DOHH2 (cell line): ENCODE data around the gene PRRT2.

Source experiments
- H3F3A ChIP-seq: fragments of 200-600 bp; sonication (generic), shearing (Covaris generic); 2 replicates; pipeline ENCODE4 v1.6.0; 2016; ENCODE audit warnings: antibody characterized with exemption, mild to moderate bottlenecking; ENCODE audit not compliant: control insufficient read depth, insufficient read depth
- H3K27ac ChIP-seq: fragments of 200-600 bp; sonication (generic); 2 replicates; pipeline ENCODE4 v1.5.1; 2014; ENCODE audit warnings: low read depth, mild to moderate bottlenecking, low read length, moderate library complexity
- H3K27me3 ChIP-seq: fragments of 200-600 bp; sonication (generic); 2 replicates; pipeline ENCODE4 v1.6.1; 2014; ENCODE audit warnings: mild to moderate bottlenecking, low read length, mixed read lengths; ENCODE audit not compliant: control insufficient read depth
- H3K36me3 ChIP-seq: fragments of 200-600 bp; sonication (generic); 2 replicates; pipeline ENCODE4 v1.6.1; 2014; ENCODE audit warnings: mild to moderate bottlenecking, low read length, moderate library complexity, mixed read lengths; ENCODE audit not compliant: control insufficient read depth
- H3K4me1 ChIP-seq: fragments of 200-600 bp; sonication (generic); 2 replicates; pipeline ENCODE4 v1.6.1; 2014; ENCODE audit warnings: mild to moderate bottlenecking, low read length, mixed read lengths; ENCODE audit not compliant: control insufficient read depth
- H3K4me2 ChIP-seq: fragments of 200-600 bp; sonication (generic); 2 replicates; pipeline ENCODE4 v1.6.0; 2014; ENCODE audit warnings: mild to moderate bottlenecking, low read length, moderate library complexity
- H3K4me3 ChIP-seq: fragments of 200-600 bp; sonication (generic); 2 replicates; pipeline ENCODE4 v1.5.1; 2014; ENCODE audit warnings: mild to moderate bottlenecking, low read length, mixed read lengths
- H3K79me2 ChIP-seq: fragments of 200-600 bp; sonication (generic); 2 replicates; pipeline ENCODE4 v1.6.1; 2014; ENCODE audit warnings: mild to moderate bottlenecking, low read length, mixed read lengths; ENCODE audit not compliant: control insufficient read depth
- H3K9me2 ChIP-seq: fragments of 200-600 bp; sonication (generic); replicated peaks from 2 replicates; pipeline ENCODE4 v1.6.1; 2014; ENCODE audit warnings: mild to moderate bottlenecking, low read length, mixed read lengths; ENCODE audit not compliant: control insufficient read depth
- H3K9me3 ChIP-seq: fragments of 200-600 bp; sonication (generic); 2 replicates; pipeline ENCODE4 v1.6.1; 2014; ENCODE audit warnings: antibody characterized with exemption, low read length, mixed read lengths; ENCODE audit not compliant: control insufficient read depth, insufficient read depth
- H4K20me1 ChIP-seq: fragments of 200-600 bp; sonication (generic); 2 replicates; pipeline ENCODE4 v1.6.0; 2014; ENCODE audit warnings: low read depth, mild to moderate bottlenecking, antibody characterized with exemption, low read length, moderate library complexity; ENCODE audit not compliant: control insufficient read depth, insufficient read depth
- CTCF ChIP-seq: fragments of 200-600 bp; sonication (generic); IDR thresholded peaks from one replicate; pipeline ENCODE4 v1.5.1; 2014; ENCODE audit warnings: antibody characterized with exemption, mild to moderate bottlenecking, low read depth, low read length; ENCODE audit not compliant: poor library complexity, severe bottlenecking
- EZH2phosphoT487 ChIP-seq: fragments of 200-600 bp; sonication (generic); IDR thresholded peaks from 2 replicates; pipeline ENCODE4 v1.6.1; 2017; ENCODE audit warnings: borderline replicate concordance, mild to moderate bottlenecking, antibody characterized with exemption, low read length, moderate library complexity, mixed read lengths

PRRT2 gene

DNA sequence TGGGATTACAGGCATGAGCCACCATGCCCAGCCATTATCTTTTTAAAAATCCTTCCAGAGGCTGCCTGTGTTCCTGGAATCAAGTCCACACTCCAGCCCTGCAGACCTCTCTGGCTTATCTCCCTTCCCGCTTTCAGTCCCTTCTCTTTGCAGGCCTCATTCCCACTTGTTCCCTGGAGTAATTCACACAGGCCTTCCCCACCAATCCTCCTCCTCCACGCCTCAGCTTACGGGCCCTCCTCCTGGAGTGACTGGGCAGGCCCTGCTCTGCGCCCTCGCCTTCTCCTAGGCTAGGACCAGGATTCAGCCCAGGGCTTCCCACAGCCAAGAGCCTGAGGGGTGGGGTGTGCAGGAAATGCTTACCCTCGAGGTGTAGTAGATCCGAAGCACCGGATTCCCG, 48.2 kb downstream of the PRRT2 start:
- H3K9me3 ChIP-seq: no peaks in the 10 kb centered on the region
- peaks cover 21% of the 10 kb centered on the region for H3K79me2 ChIP-seq
- H3K4me1 ChIP-seq: peaks cover 9% of the 10 kb centered on the region
- H3K9me2 ChIP-seq: no peaks in the 10 kb centered on the region
- no peak overlapping the region for H3K27ac ChIP-seq
- no peak for TF ChIP-seq CTCF
- no peaks in the 10 kb centered on the region for H3K27me3 ChIP-seq
- H3K36me3 ChIP-seq: peaks cover 23% of the 10 kb centered on the region
- no peak overlapping the region for H3K4me2 ChIP-seq
- no peaks in the 10 kb centered on the region for H4K20me1 ChIP-seq
- H3F3A ChIP-seq: no peaks in the 10 kb centered on the region
- no peak overlapping the region for H3K4me3 ChIP-seq

DNA sequence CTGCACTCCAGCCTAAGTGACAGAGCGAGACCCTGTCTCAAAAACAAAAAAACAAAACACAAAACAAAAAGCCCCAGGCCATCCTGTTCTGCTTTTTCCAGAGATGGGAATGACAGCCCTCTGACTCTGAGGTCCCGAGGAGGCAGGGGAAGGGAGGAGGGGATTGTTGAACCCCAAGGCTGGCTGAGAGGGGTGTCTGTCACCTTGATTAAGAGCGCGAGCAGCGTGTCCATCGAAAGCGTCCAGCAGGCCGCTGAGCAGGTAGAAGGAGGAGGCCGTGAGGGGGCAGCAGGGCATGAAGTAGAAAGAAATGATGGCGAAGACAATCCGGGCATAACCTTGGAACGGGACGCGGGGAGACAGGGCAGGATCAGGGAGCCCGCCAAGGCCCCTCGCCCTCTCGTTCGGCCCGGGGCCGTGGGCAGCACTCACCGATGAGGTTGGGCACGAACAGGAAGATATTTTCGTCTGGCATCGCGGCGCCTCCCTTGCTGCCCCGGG, 50.4 kb downstream of the PRRT2 start:
- Histone ChIP-seq H3K4me2 (peak overlapping the region; percentile 83), H3K4me1 (peaks cover 9% of the 10 kb centered on the region), H3K27me3 (peaks cover under 1% of the 10 kb centered on the region; the same call in 1 of the 2 replicates), H3F3A (no peaks in the 10 kb centered on the region), H3K9me3 (no peaks in the 10 kb centered on the region), H4K20me1 (no peaks in the 10 kb centered on the region), H3K36me3 (peaks cover 23% of the 10 kb centered on the region), H3K27ac (no peak overlapping the region), H3K79me2 (peaks cover 21% of the 10 kb centered on the region), H3K4me3 (peak overlapping the region; percentile 87), H3K9me2 (no peaks in the 10 kb centered on the region)
- TF ChIP-seq EZH2phosphoT487 (no peak), CTCF (peak; percentile 10)

GRCh38 chr16:29862884-29863668, 51.1 kb downstream of the PRRT2 start, which contains the start of gene CDIPT:
TSS of gene CDIPT (minus strand) at chr16:29863226. CDS start at chr16:29862857, 369 bp downstream.
- Histone ChIP-seq H3K27ac (peak within 1 kb of the TSS; percentile 69), H3K4me1 (peaks cover 9% of the 10 kb centered on the region), H3K79me2 (peaks cover 21% of the 10 kb centered on the region), H3K9me2 (no peaks in the 10 kb centered on the region), H3K4me3 (peak within 1 kb of the TSS; percentile 87), H3K36me3 (peaks cover 23% of the 10 kb centered on the region), H3F3A (no peaks in the 10 kb centered on the region), H4K20me1 (no peaks in the 10 kb centered on the region), H3K4me2 (peak within 1 kb of the TSS; percentile 83), H3K9me3 (no peaks in the 10 kb centered on the region), H3K27me3 (peaks cover 5% of the 10 kb centered on the region; the same call in 1 of the 2 replicates)
- TF ChIP-seq CTCF (peak; percentile 78), EZH2phosphoT487 (no peak)
